Activated T-cell treated with anti-CD3 and anti-CD28 coated beads for 48 hours (primary cell): ENCODE measurements around the gene BCL7A.
"Not testable (repeated sequence)": the region's sequence is repeated elsewhere in the genome, so short reads cannot be mapped to it uniquely, and the experiment has no call there.

Experiments used
- DNase-seq: peaks from one replicate; pipeline ENCODE4 v3.0.0-alpha.2; 2020; ENCODE audit warnings: low read depth

The BCL7A gene

GRCh38 chr12:122054842-122055520 lies 33.3 kb downstream of the BCL7A start:
- no peak for DNase-seq

GRCh38 chr12:122056406-122056805 lies 34.7 kb downstream of the BCL7A start:
- DNase-seq: not testable (repeated sequence)

DNA sequence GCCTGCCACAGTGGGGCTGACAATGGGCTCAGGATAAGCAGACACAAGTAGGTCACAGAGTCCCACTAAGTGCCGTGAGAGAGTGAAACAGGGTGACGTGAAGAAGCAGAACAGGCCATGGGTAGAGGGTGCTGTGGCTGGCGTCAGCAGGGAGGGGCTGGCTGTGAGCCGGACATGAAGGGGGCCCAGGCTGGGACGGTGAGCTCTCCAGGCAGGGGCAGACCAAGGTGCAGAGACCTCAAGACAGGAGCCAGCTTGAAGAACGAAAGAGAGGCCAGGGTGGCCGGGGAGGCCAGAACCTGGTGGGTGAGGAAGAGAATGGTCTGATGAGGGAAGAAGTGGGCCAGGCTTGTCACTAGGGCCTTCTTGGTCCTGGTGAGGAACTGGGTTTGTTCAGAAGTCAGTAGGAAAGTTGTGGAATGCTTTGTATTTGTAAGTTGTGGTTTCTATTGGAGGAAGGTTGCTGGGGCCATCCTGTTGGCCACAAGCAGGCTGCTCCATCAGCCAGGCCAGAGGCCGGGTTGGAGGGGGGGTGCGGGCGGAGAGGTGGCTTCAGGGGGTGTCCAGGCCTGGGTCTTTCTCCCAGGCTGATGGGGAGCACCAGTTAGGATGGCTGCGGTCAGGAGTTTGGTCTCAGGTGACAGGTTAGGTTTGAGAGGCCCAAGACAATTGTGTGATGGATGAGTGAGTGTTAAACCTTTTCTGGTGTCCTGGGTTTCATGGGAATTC lies 35.5 kb downstream of the BCL7A start:
- no peak for DNase-seq

DNA sequence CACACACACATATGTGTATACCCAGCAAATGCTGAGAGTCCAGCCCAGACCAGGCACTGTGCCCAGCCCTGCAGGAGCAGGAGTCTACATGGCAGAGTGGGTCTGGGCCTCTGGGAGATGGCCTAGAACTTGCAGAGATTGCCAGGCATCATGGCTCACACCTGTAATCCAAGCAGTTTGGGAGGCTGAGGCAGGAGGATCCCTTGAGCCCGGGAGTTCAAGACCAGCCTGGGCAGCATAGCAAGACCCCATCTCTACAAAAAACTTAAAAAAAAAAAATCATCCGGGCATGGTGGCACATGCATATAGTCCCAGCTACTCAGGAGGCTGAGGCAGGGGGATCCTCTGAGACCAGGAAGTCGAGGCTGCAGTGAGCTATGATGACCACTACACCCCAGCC lies 36.1 kb downstream of the BCL7A start:
- DNase-seq: no peak

DNA sequence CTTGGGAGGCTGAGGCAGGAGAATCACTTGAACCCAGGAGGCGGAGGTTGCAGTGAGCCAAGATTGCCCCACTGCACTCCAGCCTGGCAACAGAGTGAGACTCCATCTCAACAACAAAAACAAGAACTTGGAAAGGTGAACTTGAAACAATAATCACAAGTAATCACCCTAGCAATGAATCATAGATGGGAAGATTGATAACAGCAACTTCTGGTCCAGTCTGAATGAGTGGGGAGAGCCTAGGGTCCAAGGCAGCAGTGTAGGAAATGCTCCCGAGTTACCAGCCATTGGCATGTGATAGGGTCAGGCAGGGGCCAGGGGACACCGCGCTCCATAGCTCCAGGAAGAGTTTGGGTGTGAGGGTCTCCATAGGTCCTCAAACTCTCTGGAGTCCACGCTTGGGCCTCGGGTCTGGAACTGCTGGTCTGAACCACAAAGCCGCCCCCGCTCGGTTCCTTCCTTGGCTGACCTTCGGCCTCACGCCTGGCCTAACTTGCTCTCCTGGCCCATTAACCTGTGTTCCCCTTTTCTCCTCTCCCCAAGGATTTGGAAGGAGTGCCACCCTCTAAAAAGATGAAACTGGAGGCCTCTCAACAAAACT lies 37.0 kb downstream of the BCL7A start:
- DNase-seq: no peak

DNA sequence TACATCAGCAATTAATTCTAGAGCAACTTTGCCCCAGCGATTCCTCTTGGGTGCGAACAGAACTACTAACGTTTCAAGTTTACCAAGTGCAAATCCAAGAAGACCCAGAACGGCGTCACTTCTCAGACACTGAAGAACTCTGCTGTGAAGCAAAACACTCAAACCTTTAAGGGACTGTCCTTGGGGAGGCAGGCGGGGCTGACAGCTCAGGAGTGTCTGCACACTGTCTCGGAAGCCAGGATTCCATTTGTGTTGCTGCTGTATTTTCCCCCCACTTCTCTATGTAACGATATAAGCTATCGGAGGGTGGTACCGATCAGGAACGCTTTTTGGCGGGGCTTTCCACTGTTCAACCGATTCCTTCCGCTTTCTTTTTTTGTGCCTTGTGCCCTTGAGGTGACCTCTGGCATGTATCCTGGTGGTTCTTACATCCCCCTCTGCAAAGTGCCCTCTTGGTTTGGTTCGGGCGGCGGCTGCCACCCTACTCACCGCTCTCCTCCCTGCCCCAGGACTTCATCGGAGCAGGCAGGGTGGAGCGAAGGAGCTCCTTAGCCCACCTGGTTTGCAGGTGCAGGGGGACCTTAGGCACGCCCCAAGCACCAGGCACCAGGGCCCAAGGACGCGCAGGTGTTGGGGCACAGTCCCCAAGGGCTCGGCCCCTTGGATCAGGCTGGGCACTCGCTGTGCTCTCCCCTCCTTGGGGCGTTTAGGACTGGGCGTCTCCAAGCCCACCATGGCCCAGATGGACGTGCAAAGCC lies 37.7 kb downstream of the BCL7A start:
- no peak for DNase-seq

DNA sequence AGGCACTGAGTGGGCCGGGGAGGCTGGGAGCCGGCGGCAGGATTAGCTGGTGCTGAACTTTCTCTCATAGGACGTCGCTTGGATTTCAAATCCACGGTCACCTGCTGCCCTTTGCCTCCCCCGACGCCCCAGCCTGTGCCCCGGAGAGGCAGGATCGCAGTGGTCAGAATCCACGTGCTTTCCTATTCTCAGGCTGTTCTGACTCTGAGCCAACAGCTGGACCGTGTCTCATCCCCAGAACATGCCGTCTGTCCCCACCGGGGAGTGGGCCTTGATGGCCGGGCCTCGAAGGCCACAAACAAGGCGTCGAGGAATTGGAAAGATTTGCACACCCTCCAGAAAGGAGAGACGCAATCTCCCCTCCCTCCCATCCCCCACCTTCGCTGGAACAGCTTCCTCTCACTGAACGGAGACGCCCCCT lies 38.4 kb downstream of the BCL7A start:
- no peak for DNase-seq

GRCh38 chr12:122061253-122061652 lies 39.6 kb downstream of the BCL7A start:
- no peak for DNase-seq

DNA sequence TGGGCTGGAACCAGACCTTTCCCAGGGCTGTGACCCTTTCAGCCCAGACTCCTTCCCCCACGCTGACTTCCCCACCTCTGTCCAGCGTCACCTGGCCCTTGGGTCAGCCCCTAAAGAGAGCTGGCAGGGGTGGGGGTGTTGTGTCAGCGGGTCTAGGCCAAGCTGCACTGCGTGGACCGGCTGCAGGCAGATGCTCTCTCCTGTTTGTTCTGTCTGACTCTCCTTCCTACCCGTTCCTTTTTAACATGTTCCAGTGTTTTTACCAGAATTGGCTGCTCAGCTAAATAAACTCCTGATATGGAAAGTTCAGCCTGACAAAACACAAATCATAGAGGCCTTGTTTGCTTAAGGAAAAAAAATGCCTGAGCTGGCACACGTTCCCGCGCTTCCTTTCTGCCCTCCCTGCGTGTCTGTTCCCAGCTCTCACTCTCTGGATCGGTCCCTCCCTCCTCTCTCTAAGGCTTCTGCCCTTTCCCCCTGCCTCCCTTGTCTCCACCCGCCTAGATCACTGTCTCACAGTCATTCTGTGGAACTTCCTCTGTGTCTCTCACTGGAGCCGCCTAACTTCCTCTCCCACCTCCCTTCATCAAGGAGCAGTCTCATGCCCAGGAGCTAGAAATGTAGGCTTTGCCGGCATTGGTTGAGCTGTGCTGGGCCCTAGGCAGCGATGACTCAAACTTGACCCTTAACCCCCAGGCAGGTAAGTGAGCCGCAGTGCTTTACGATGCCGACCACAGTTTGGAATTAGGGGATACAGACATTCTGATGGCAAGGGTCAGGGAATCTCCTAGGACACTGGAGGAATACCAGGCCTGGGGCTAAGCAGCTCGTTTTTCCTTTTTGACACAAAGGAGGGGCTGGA lies 41.4 kb downstream of the BCL7A start:
- no peak for DNase-seq

GRCh38 chr12:122063694-122064024 lies 42.0 kb downstream of the BCL7A start:
- no peak for DNase-seq

DNA sequence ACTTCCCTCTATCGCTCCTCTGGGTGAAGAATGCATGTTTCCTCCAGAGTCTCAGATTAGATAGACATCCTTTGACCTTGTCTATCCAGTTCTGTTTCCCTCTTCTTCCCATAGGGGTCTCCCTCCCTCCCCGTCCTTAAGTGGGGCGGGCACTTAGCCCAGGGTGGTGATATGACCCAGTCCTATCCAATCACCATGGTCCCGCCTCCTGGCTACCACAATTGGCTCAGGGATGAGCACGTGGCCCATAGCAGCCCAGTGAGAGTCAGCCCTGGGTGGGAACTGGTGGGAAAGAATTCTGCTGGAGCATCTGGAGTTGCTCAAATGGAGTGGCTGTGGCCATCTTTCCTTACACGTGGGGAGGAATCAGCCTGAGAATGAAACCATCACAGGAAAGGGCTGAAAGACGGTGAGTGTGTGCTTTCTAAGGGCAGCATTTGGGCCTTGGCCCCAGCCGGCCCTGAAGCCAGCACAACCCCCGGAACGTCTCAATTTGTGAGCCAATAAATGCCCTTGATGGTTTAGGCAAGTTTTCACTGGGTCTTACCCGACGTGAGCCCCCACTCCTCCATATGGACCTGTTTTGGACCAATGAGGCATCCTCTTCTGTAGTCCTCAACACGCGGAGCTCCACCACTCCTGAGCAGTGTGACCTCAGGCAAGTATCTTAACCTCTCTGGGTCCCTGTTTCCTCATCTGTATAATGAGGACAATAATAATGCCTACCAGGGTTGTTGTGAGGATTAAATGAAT lies 42.5 kb downstream of the BCL7A start:
- DNase-seq: peak; percentile 30

DNA sequence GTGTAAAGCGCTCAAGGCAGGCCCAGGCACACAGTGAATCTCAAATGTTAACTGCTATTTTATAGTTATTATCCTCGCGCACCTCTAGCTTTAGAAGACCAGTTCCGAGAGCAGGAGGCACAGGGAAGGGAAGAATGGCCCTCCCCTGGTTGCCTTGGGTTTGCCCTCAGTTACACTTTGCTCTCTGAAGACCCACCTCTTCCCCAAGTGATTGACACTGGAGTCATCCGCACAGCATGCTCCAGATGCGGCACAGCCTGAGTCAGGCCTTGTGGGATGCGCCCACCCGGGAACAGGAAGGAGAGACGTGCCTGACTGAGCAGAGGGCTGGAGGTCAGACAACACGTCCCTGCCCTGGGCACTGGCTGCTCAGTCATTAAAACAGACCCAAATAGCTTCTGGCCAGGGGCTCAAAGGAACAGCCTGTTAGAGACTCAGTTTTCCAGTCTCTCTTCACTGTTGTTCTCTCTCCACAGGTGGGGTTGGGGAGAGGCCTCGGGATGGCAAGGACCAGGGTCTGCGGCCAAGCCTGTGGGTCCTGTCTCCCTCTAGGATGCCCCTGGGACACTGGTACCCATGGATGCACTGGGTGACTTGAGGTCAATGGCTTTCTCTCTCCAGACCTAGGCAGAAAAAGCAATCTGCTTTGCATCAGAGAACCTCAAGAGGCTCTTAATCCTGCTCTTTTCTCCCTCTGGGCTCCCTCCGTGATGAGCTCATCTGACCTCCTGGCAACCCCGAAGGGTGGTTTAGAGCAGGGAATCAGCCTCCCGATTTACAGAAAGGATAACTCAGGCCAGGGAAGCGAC lies 43.3 kb downstream of the BCL7A start:
- DNase-seq: no peak

- DNase-seq: no peak
These were observed 45.9 kb downstream of the BCL7A start for GRCh38 chr12:122067548-122067947.

DNA sequence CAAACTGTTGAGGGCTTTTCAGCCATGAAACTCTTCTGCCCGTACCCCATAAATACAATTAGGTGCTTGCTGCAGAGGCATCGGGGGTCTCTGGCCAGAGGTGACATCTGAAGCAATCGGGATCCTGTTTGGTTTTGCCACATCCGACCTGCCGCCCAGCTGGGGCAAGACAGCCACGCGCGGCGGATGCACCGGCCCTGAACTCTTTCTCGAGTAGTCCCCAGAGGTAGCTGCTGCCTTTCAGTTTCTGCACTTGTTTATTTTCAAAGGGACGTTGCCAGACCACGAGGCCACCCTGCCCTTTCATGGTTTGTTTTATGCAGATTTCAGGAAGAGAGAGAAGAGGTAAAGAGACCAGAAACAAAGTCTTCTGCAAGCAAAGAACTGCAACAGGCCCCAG lies 46.3 kb downstream of the BCL7A start:
- DNase-seq: peak; percentile 23

DNA sequence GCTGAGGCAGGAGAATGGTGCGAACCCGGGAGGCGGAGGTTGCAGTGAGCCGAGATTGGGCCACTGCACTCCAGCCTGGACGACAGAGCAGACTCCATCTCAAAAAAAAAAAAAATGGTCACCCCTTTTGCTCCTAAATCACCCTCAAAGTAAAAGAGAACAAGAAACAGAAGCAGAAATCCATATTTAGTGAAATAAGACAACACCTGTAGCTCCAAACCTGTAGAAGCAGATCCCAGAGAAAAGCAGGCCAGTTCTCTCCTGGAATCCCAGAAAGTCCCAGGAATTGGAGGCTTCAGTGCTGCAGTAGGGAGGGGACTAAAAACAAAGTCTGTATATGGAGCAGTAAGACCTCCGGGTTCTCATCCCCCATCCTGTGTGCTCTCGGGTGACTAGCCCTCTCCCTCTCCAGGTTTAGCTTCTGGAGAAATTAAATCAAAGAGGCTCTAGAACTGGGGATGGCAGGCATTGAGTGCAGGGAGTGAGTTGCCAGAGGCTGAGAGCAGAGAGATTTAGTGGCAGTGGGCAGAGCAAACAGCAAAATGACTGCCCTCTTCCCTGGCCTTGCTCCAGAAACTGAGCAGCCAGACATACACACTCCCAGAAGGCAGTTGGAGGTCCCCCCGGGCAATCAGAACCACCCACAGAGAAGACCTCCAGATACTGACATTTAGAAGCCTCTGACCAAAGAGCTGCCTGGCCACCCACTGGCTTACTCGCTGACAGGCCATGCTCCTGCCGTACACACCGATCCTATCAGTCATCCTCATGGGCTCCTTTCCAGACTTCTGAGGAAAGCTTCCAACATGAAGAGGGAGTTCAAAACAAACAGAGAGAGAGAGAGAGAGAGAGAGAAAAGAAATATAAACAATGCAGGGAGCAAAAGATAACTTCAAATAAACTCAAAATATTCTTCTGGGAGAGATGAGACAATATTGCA lies 50.6 kb downstream of the BCL7A start:
- no peak for DNase-seq

DNA sequence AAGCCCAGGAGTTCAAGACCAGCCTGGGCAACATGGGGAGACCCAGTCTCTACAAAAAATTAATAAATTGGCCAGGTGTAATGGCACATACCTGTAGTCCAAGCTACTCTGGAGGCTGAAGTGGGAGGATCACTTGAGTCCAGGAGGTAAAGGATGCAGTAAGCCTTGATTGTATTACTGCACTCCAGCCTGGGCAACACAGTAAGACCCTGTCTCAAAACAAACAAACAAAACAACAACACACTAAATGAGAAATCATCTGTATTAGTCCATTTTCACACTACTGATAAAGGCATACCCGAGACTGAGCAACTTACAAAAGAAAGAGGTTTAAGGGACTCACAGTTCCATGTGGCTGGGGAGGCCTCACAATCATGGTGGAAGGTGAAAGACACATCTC lies 52.1 kb downstream of the BCL7A start:
- no peak for DNase-seq

- DNase-seq: no peak
These were observed 55.2 kb downstream of the BCL7A start for GRCh38 chr12:122076743-122077495.
